Stimulated activated memory B cell treated with anti-CD40 and anti-IgM and Interleukin-4, amounts not matched to agents 10 μg/mL and 1 μg/mL and 100 μg/mL, for 72 hours (primary cell): ENCODE data around the gene ZBTB26.
"Not testable (repeated sequence)": the region's sequence is repeated elsewhere in the genome, so short reads cannot be mapped to it uniquely, and the experiment has no call there.

ENCODE experiments used
- ATAC-seq: fragments of 150-1000 bp; cut with Tn5 transposase; 2 replicates; pipeline ENCODE4 v1.10.0; 2021
- H3K27ac Mint-ChIP-seq: one replicate; pipeline ENCODE4 v1.8.0; 2022; ENCODE audit warnings: mild to moderate bottlenecking, mixed read lengths
- H3K27me3 Mint-ChIP-seq: one replicate; pipeline ENCODE4 v1.8.0; 2022; ENCODE audit warnings: mixed read lengths
- H3K36me3 Mint-ChIP-seq: one replicate; pipeline ENCODE4 v1.8.0; 2022; ENCODE audit warnings: mixed read lengths
- H3K4me1 Mint-ChIP-seq: one replicate; pipeline ENCODE4 v1.8.0; 2022; ENCODE audit warnings: mixed read lengths
- H3K4me3 Mint-ChIP-seq: one replicate; pipeline ENCODE4 v1.8.0; 2022; ENCODE audit warnings: mild to moderate bottlenecking, moderate library complexity, mixed read lengths
- H3K9me3 Mint-ChIP-seq: one replicate; pipeline ENCODE4 v1.8.0; 2022; ENCODE audit warnings: mixed read lengths

ZBTB26 gene

DNA sequence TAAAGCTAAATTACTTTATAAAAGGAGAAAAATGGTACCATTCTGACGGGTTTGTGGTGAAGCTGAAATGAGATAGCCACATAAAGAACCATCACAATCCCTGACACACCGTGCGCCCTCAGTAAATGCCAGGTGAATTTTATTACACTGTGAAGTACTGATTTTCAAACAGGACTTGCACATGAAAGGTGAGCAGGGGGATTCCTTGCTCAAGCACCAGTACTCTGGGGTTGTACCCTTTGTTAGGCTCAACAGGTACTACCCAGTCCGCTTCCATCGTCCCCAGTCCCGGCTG is 9.1 kb upstream of the ZBTB26 start:
- H3K4me1 Mint-ChIP-seq, result peaks cover 27% of the 10 kb centered on the region
- H3K9me3 Mint-ChIP-seq, result no peaks in the 10 kb centered on the region
- no peaks in the 10 kb centered on the region for H3K27me3 Mint-ChIP-seq
- peaks cover 25% of the 10 kb centered on the region for H3K36me3 Mint-ChIP-seq
- peak overlapping the region; percentile 71 for H3K27ac Mint-ChIP-seq
- ATAC-seq, result no peak
- peak overlapping the region; percentile 94 for H3K4me3 Mint-ChIP-seq

DNA sequence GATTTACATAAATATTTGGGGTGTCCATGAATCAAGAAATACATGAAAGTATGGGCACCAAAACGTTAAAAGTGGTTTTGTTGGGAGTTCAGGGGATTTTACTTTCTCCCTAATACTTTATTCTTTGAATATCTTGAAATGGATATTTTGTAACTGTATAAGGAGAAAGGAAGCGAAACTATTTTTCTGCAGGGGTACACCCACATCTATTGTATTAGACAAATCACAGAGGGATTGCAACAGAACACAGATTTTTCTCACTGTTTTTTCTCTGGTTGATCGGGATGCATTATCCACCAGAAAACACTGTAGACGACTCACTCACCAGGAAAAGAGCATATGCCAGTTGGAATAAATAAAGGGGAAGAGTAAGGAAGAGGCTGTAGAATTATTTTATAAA is 8.3 kb upstream of the ZBTB26 start:
- peaks cover 30% of the 10 kb centered on the region for H3K36me3 Mint-ChIP-seq

DNA sequence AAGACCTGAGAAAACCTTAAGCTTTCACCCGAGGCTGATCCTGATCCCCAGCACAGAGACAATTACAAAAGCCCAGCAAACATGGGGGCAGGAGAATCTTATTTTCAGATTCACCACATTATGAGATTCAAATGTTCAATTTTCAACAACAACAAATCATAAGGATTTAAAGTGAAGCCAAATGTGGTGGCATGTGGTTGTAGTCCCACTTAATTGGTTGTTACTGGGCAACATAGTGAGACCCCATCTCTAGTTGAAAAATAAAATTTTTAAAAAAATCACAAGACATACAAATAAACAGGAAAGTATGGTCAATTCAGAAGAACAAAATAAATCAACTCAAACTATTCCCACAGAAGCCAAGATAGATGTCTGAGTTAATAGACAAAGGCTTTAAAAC is 5.6 kb upstream of the ZBTB26 start:
- H3K36me3 Mint-ChIP-seq, result peaks cover 25% of the 10 kb centered on the region
- H3K4me3 Mint-ChIP-seq, result no peak overlapping the region

More for the DNA sequence above, 8.3 kb upstream of the ZBTB26 start:
- H3K27me3 Mint-ChIP-seq, result no peaks in the 10 kb centered on the region
- H3K9me3 Mint-ChIP-seq, result no peaks in the 10 kb centered on the region
- H3K4me1 Mint-ChIP-seq, result peaks cover 24% of the 10 kb centered on the region
- H3K27ac Mint-ChIP-seq, result no peak overlapping the region
- peak overlapping the region; percentile 38 for H3K4me3 Mint-ChIP-seq
- no peak for ATAC-seq

DNA sequence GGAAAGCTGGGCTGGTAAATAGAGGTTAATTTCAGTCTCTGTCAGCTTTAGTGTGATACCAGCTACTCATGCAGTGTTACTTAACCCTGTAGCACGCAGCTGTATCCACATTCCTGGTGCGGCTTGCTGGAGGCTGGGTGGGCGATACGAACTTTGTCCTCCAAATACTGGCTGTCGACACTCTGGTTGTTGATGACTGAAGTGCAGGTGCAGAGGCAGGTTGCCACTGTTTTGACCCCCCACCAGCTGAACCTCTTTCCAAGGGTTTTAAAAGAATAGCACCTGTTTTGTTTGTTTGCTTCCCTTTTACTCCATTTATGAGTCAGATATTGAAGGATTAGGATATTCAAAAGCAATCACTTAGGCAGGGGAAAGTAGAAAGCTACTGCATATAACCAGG is 5.2 kb upstream of the ZBTB26 start:
- ATAC-seq, result no peak
- H3K27me3 Mint-ChIP-seq, result no peaks in the 10 kb centered on the region
- H3K4me1 Mint-ChIP-seq, result peaks cover 27% of the 10 kb centered on the region
- H3K36me3 Mint-ChIP-seq, result peaks cover 25% of the 10 kb centered on the region
- H3K4me3 Mint-ChIP-seq, result no peak overlapping the region
- H3K27ac Mint-ChIP-seq, result no peak overlapping the region
- no peaks in the 10 kb centered on the region for H3K9me3 Mint-ChIP-seq

More for the DNA sequence above, 5.6 kb upstream of the ZBTB26 start:
- Mint-ChIP-seq H3K4me1 (peaks cover 31% of the 10 kb centered on the region), H3K9me3 (no peaks in the 10 kb centered on the region), H3K27ac (no peak overlapping the region), H3K27me3 (no peaks in the 10 kb centered on the region)
- no peak for ATAC-seq

DNA sequence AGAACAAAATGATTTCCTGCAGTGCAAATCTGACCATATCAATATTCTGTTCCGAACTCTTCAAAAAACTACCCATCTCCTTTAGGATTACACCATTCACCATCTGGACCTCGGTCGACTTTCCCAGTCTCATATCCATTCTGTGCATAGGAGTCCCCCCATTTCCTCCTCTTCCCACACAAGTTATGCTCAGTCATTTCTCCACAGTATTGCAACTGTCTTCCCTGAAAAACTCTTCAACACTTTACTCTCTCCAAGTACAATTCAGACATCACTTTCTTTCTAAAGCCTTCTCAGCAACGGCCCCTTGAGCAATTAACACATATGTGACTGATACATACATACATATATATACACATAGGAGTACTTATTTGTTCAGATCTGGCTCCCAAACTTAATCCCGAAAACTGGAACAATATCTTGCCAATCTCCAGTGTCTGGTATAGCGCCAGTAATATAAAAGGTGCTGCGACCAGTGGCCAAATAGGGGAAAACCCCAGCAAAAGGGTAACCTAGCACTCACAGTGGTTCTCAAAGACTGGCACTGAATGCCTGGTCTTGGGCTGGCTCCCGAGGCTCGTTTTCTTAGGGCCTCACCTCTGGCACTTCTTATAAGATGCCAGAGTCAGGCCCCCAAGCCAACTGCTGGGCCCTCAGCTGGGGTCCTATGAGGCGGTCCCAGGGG is 629 bp downstream of the ZBTB26 start:
- peak; percentile 64 for ATAC-seq
- Mint-ChIP-seq H3K4me3 (no peak overlapping the region), H3K27me3 (no peaks in the 10 kb centered on the region), H3K27ac (no peak overlapping the region), H3K36me3 (peaks cover 6% of the 10 kb centered on the region), H3K4me1 (peaks cover 14% of the 10 kb centered on the region), H3K9me3 (no peaks in the 10 kb centered on the region)

DNA sequence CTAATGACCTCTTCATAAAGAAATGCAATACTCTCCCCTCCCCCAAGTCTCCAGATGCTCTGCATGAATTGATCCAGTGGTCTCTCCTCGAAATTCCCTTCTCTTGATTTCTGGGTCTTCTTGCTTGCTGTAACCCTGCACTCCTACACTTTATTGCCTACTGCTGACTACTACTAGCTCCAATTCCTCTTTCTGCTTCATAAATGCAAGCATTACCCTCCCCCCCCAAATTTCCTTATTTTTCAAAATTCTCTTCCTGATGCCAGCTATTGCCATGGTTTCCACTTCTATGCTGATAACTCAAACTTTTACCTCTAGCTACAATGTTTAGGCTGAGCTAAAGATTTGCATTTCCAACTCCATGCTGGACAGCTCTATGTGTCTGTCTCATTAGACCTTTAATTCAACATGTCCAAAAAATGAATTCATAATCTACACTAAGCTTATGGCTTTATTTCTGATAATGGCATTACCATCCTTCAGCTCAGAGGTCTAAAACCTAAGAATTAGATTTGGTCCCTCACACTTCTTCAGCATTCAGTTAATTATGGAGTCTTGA is 1.4 kb downstream of the ZBTB26 start:
- H3K4me3 Mint-ChIP-seq, result no peak overlapping the region
- H3K9me3 Mint-ChIP-seq, result no peaks in the 10 kb centered on the region
- ATAC-seq, result no peak
- no peak overlapping the region for H3K27ac Mint-ChIP-seq
- H3K27me3 Mint-ChIP-seq, result no peaks in the 10 kb centered on the region
- peaks cover 3% of the 10 kb centered on the region for H3K36me3 Mint-ChIP-seq
- peaks cover 14% of the 10 kb centered on the region for H3K4me1 Mint-ChIP-seq

DNA sequence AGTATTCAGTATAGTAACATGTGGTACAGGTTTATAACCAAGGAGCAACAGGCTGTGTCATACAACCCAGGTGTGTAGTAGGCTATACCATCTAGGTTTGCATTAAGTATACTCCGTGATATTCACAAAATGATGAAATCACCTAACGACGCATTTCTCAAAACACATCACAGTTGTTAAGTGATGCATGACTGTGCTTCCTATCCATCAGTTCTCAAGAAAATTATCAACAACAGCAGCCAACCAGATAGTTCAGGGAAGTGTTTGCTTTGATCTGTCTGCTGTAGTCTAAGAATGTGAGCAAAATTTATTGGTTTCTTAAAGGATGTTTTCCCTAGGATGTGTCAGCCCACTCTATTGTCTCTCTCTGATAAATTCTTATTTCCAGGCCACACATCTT is 7.4 kb downstream of the ZBTB26 start:
- peak; percentile 86 for ATAC-seq
- Mint-ChIP-seq H3K27me3 (no peaks in the 10 kb centered on the region), H3K27ac (peak overlapping the region; percentile 31), H3K9me3 (no peaks in the 10 kb centered on the region), H3K36me3 (peaks cover 27% of the 10 kb centered on the region), H3K4me1 (peaks cover 20% of the 10 kb centered on the region), H3K4me3 (peak overlapping the region; percentile 8)

DNA sequence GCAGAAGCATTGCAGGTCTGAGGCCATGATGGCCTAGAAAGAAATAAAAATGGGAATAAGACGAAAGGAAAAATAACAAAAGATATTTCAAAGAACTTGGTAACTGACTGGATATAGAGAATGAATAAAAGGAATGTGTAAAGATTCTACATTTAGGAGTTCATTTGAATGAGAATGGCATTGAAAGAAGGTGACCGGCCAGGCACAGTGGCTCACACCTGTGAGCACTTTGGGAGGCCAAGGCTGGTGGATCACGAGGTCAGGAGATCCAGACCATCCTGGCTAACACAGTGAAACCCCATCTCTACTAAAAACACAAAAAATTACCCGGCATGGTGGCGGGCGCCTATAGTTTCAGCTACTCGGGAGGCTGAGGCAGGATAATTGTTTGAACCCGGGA is 8.6 kb downstream of the ZBTB26 start:
- Mint-ChIP-seq H3K9me3 (no peaks in the 10 kb centered on the region), H3K27ac (peak overlapping the region; percentile 12), H3K4me1 (peaks cover 20% of the 10 kb centered on the region), H3K27me3 (no peaks in the 10 kb centered on the region), H3K36me3 (peaks cover 34% of the 10 kb centered on the region), H3K4me3 (no peak overlapping the region)
- ATAC-seq, result no peak

DNA sequence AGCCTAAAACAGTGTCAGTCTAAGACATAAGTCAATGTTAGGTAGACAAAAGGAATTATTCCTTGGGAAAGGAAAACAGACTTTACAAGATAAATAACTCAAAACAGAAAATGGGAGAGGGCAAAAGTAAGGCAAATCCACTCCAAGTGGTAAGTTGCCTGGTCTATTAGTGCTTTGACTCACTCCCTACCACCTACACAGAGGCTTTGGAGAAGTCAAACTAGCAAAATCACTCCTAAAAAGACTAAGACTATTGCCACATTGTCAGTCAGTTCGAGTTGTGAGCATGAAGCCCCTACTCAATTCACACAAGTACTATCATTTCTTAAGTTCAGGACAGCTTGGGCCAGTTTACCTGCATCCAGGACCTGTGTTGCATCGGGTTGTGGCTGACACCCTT is 13.0 kb downstream of the ZBTB26 start:
- H3K27me3 Mint-ChIP-seq, result no peaks in the 10 kb centered on the region
- no peak for ATAC-seq
- H3K9me3 Mint-ChIP-seq, result no peaks in the 10 kb centered on the region
- H3K36me3 Mint-ChIP-seq, result peaks cover 35% of the 10 kb centered on the region
- no peak overlapping the region for H3K4me3 Mint-ChIP-seq
- peaks cover 6% of the 10 kb centered on the region for H3K4me1 Mint-ChIP-seq
- no peak overlapping the region for H3K27ac Mint-ChIP-seq

DNA sequence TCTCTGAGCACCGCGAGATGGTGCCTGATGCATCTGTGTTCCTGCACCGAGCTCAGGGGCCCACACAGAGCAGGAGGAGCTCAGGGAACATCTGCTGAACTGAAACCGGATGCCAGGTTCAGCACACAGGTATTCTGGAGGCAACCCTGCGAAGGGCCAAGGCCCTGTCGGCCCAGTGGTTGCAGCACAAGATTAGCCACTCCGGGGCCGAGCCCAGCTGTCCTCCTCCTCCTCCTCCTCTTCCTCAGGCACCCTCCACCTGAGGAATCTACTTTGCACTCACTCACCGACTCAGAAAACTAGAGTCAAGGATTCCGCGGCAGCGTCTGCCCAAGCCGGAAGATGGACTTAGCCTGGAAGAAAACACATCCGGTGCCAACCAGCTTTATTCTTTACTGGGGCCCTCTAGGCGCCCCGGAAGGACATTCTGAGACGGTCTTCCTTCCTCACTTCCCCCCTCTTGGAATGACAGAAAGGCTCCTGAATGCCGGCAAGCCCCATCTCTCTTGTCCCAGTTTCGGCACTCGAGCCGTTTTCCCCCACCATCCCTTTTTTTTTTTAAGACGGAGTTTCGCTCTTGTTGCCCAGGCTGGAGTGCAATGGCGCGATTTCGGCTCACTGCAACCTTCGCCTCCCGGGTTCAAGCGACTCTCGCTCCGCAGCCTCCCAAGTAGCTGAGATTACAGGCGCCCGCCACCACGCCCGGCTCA is 18.2 kb downstream of the ZBTB26 start, which contains the start of gene ZBTB6:
TSS of gene ZBTB6 (minus strand) at position 360 of the 710 bp plus-strand sequence. CDS start 1,251 bp downstream, outside the sequence.
- H3K9me3 Mint-ChIP-seq, result no peaks in the 10 kb centered on the region
- peaks cover 39% of the 10 kb centered on the region for H3K36me3 Mint-ChIP-seq
- peaks cover 19% of the 10 kb centered on the region for H3K4me1 Mint-ChIP-seq
- H3K4me3 Mint-ChIP-seq, result peak within 1 kb of the TSS; percentile 86
- no peaks in the 10 kb centered on the region for H3K27me3 Mint-ChIP-seq
- H3K27ac Mint-ChIP-seq, result peak within 1 kb of the TSS; percentile 96
- ATAC-seq, result peak; percentile 100

DNA sequence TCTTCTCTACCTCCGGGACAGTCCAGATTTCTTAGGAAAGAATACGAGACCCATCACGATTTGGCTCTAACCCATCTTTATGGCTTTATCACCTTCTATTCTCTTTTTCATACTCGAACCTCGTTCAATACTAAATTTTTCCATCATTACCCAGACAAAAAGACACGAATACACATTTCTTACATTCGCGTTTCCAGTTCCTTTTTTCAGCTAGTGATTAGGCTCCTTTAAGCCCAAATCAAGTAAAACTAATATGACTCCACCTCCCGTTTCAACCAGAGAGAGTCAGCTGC is 18.7 kb downstream of the ZBTB26 start:
- Mint-ChIP-seq H3K4me1 (peaks cover 19% of the 10 kb centered on the region), H3K27ac (peak overlapping the region; percentile 96), H3K36me3 (peaks cover 39% of the 10 kb centered on the region), H3K4me3 (peak overlapping the region; percentile 86), H3K9me3 (no peaks in the 10 kb centered on the region), H3K27me3 (no peaks in the 10 kb centered on the region)
- ATAC-seq, result no peak

DNA sequence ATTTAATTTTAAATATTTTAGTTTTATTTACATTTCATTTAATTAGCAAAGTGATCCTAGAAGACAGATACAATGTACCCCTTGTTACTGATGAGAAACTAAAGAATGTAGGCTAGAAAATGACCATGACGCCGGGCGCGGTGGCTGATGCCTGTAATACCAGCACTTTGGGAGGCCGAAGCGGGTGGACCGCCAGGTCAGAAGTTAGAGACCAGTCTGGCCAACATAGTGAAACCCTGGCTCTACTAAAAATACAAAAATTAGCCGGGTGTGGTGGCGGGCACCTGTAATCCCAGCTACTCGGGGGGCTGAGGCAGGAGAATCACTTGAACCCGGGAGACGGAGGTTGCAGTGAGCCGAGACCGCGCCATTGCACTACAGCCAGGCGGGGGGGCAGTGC is 25.2 kb downstream of the ZBTB26 start:
- not testable (repeated sequence) for H3K4me3 Mint-ChIP-seq, ATAC-seq
- peaks cover 15% of the 10 kb centered on the region for H3K4me1 Mint-ChIP-seq

DNA sequence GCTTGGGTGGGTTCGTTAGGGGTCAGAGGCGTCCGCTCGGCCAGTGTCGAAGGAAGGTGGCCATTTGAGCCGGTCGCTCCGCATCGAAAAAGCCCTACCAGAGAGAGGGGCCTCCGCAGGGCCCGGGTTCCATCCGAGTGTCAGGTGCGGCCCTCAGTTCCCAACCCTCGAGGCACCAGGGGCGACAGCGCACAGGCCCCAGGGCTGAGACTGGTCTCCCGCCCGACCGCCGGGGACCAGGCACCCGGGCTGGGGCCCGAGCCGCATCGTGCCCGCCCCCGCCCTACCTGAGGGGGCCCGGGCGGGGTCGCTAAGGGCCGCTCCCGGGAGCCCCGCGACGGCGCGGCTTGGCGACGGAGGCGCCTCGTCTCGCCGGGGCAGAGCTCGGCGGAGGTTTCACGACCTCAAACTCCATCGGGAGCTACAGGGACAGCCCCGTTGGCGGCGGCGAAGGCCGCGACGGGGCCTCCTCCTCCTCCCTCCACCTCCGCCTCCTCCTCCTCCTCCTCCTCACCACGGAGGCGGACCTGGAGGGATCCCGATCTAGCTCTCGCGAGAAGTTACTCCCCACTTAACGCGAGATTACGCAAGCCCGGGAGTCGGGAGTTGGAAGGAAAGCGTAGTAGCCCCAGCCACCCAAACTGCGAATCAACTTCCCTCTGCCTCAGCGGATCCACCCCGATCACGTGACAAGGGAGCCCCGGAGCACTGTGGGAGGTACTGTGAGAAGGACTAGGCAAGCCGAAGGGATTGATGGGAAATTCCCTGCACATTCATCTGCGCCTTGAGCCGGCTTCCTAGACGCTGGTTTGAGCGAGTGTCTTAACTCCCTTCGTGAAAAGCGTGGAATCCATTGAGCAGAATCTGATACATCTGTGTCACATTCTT is 26.2 kb downstream of the ZBTB26 start, which contains the start of gene RC3H2:
TSS of gene RC3H2 (minus strand) at position 537 of the 888 bp plus-strand sequence. CDS start 7,850 bp downstream, outside the sequence.
- Mint-ChIP-seq H3K36me3 (peaks cover 19% of the 10 kb centered on the region), H3K27me3 (no peaks in the 10 kb centered on the region), H3K27ac (peak within 1 kb of the TSS; percentile 95), H3K4me1 (peaks cover 15% of the 10 kb centered on the region), H3K4me3 (peak within 1 kb of the TSS; percentile 86), H3K9me3 (no peaks in the 10 kb centered on the region)
- ATAC-seq, result peak; percentile 98

More for the DNA sequence above, 25.2 kb downstream of the ZBTB26 start:
- H3K9me3 Mint-ChIP-seq, H3K27me3 Mint-ChIP-seq, H3K27ac Mint-ChIP-seq: not testable (repeated sequence)
- H3K36me3 Mint-ChIP-seq, result peaks cover 26% of the 10 kb centered on the region

DNA sequence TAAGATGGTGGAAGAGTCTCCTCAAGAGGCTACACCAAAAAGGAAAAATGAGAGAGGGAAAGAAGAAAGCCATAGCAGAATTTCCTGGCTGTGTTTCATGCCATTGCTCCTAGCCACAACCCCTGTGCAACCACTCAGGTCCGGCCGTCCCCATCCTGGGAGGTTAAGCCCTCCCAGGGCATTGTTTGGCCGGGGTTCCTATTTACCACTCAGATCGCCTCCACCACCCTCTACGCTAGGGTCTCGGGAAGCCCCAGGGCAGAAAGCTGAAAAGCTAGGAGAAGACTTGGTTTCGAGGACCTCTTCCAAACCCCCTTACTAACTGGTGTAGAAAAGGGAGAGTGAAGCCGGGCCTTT is 26.9 kb downstream of the ZBTB26 start:
- peaks cover 18% of the 10 kb centered on the region for H3K4me1 Mint-ChIP-seq
- ATAC-seq, result peak; percentile 24
- H3K36me3 Mint-ChIP-seq, result peaks cover 15% of the 10 kb centered on the region
- no peaks in the 10 kb centered on the region for H3K9me3 Mint-ChIP-seq
- H3K27me3 Mint-ChIP-seq, result no peaks in the 10 kb centered on the region
- H3K27ac Mint-ChIP-seq, result peak overlapping the region; percentile 95
- peak overlapping the region; percentile 86 for H3K4me3 Mint-ChIP-seq

DNA sequence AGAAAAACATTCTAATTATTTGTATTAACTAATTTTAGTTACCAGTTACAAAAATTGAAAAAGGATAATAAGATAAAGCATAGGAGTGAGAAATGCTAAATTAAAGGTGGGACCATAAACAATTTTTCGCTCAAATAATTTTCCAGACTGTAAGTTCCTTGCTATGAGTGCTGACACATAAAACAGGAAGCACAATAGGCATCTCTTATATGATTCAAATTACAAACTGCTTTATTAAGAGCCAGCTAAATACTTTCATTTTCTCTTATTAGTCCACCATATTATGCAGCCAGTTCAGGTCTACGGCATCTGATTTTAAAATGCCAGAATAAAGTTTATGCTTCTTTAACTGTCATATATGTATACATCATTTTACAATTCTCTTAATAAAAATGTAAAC is 30.5 kb downstream of the ZBTB26 start:
- H3K4me3 Mint-ChIP-seq, result peak overlapping the region; percentile 23
- H3K9me3 Mint-ChIP-seq, result no peaks in the 10 kb centered on the region
- no peaks in the 10 kb centered on the region for H3K27me3 Mint-ChIP-seq
- peaks cover 5% of the 10 kb centered on the region for H3K36me3 Mint-ChIP-seq
- H3K4me1 Mint-ChIP-seq, result peaks cover 28% of the 10 kb centered on the region
- no peak for ATAC-seq
- H3K27ac Mint-ChIP-seq, result no peak overlapping the region
